Neutrophil (primary cell): ENCODE data around the gene TENM3.

Experiments used
- H3K27ac ChIP-seq: fragments of 200-600 bp; sonication (generic); 2 replicates; pipeline ENCODE4 v1.5.1; 2016; ENCODE audit warnings: mild to moderate bottlenecking, moderate library complexity
- H3K27me3 ChIP-seq: fragments of 200-600 bp; sonication (generic); 2 replicates; pipeline ENCODE4 v1.6.0; 2016; ENCODE audit warnings: mild to moderate bottlenecking
- H3K36me3 ChIP-seq: fragments of 200-600 bp; sonication (generic); 2 replicates; pipeline ENCODE4 v1.5.1; 2017
- H3K4me1 ChIP-seq, 2 experiments: fragments of 200-600 bp in 1 of 2; sonication (generic) in 1 of 2; 1 replicate in 1 of 2; 2 replicates in 1 of 2; pipeline versions ENCODE4 v1.5.1 to v1.6.1; 2013 to 2016; ENCODE audit warnings: low read depth in 1 of 2, low read length in 1 of 2, mild to moderate bottlenecking in 1 of 2, moderate library complexity in 1 of 2; ENCODE audit not compliant: control insufficient read depth in 1 of 2, insufficient read depth in 1 of 2
- H3K4me3 ChIP-seq, 2 experiments: fragments of 200-600 bp in 1 of 2; sonication (generic) in 1 of 2; 1 replicate in 1 of 2; 2 replicates in 1 of 2; pipeline ENCODE4 v1.5.1; 2013 to 2016; ENCODE audit warnings: low read depth in 1 of 2, low read length in 1 of 2, mild to moderate bottlenecking in 1 of 2, moderate library complexity in 1 of 2
- H3K9me3 ChIP-seq: fragments of 200-600 bp; sonication (generic); 2 replicates; pipeline ENCODE4 v1.5.1; 2016
- CTCF ChIP-seq: fragments of 200-600 bp; sonication (generic); IDR thresholded peaks from 2 replicates; pipeline ENCODE4 v1.5.1; 2016; ENCODE audit warnings: antibody characterized with exemption

The TENM3 gene

GRCh38 chr4:182493377-182493776, 250.2 kb downstream of the TENM3 start:
- no peaks in the 10 kb centered on the region for H3K36me3 ChIP-seq
- no peak for TF ChIP-seq CTCF
- H3K27me3 ChIP-seq: no peaks in the 10 kb centered on the region
- H3K27ac ChIP-seq: no peak overlapping the region
- no peak overlapping the region for H3K4me3 ChIP-seq
- H3K4me1 ChIP-seq: no peaks in the 10 kb centered on the region
- no peaks in the 10 kb centered on the region for H3K9me3 ChIP-seq

- Histone ChIP-seq H3K4me3 (no peak overlapping the region), H3K36me3 (no peaks in the 10 kb centered on the region)
- no peak for TF ChIP-seq CTCF
These were observed 250.9 kb downstream of the TENM3 start for GRCh38 chr4:182494103-182494502.

GRCh38 chr4:182495031-182495430, 251.8 kb downstream of the TENM3 start:
- H3K27ac ChIP-seq: no peak overlapping the region
- H3K9me3 ChIP-seq: no peaks in the 10 kb centered on the region
- H3K36me3 ChIP-seq: no peaks in the 10 kb centered on the region
- H3K4me3 ChIP-seq: no peak overlapping the region
- no peak for TF ChIP-seq CTCF
- H3K4me1 ChIP-seq: no peaks in the 10 kb centered on the region
- H3K27me3 ChIP-seq: no peaks in the 10 kb centered on the region

More at GRCh38 chr4:182494103-182494502, 250.9 kb downstream of the TENM3 start:
- Histone ChIP-seq H3K27ac (no peak overlapping the region), H3K4me1 (no peaks in the 10 kb centered on the region), H3K9me3 (no peaks in the 10 kb centered on the region), H3K27me3 (no peaks in the 10 kb centered on the region)

- Histone ChIP-seq H3K36me3 (no peaks in the 10 kb centered on the region), H3K27me3 (no peaks in the 10 kb centered on the region), H3K4me1 (no peaks in the 10 kb centered on the region), H3K9me3 (no peaks in the 10 kb centered on the region), H3K4me3 (no peak overlapping the region), H3K27ac (no peak overlapping the region)
- no peak for TF ChIP-seq CTCF
These were observed 252.6 kb downstream of the TENM3 start for GRCh38 chr4:182495645-182496385.

GRCh38 chr4:182496408-182496807, 253.2 kb downstream of the TENM3 start:
- no peaks in the 10 kb centered on the region for H3K27me3 ChIP-seq
- no peak for TF ChIP-seq CTCF
- no peaks in the 10 kb centered on the region for H3K4me1 ChIP-seq
- H3K4me3 ChIP-seq: no peak overlapping the region
- H3K9me3 ChIP-seq: no peaks in the 10 kb centered on the region
- H3K27ac ChIP-seq: no peak overlapping the region
- no peaks in the 10 kb centered on the region for H3K36me3 ChIP-seq
